ENCODE results near the gene PCF11.

DNA sequence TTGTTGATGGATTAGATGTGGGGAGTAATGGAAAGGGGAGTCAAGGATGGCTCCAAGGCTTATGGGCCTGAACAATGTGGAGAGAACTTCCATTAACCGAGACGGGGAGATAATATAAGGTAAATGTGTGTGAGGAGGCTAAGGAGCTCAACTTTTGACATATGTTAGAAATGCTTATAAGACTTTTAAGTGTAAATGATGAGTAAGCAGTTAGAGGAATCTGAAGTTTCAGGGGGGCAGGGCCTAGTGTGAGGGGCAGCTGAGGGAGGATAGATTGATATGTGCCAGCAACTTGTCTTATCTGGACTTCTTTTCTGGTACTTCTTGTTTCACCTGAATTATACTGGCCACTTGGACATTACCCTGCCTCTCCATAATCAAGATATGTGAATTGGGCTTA, 66.5 kb downstream of the PCF11 start:
- TF ChIP-seq ZFX (IDR thresholded peaks at IDR 0.05; ENCODE audit: borderline replicate concordance): no peak
- TF ChIP-seq CTCF (IDR thresholded peaks at IDR 0.05): no peak

Data from 22Rv1 (cell line).